Heart right ventricle (tissue), 16 donors: ENCODE data around the gene MIPEP. TPM values are rescaled to one million over a fixed set of nuclear protein-coding genes. Genes with fewer than 3 reads are reported as not detected.

ENCODE experiments used
- ATAC-seq, 8 donors: fragments of 200-7000 bp; cut with Tn5 transposase; one replicate each; pipeline ENCODE4 v1.9.1; 2020; ENCODE audit warnings: mild to moderate bottlenecking in 8 of 8, moderate library complexity in 8 of 8, moderate number of reproducible peaks in 1 of 8
- DNase-seq, 2 donors: peaks; one replicate each; pipeline ENCODE4 v3.0.0-alpha.2; 2020
- H3K27ac ChIP-seq, 10 donors: fragments of 200-600 bp; sonication (generic) in 2 of 10; one replicate each; pipeline versions ENCODE4 v1.5.0 to v1.8.0; 2020 to 2022; ENCODE audit warnings: mild to moderate bottlenecking in 3 of 10
- H3K27me3 ChIP-seq, 7 donors: fragments of 200-600 bp; one replicate each; pipeline ENCODE4 v1.8.0; 2021 to 2022; ENCODE audit warnings: mild to moderate bottlenecking in 2 of 7
- H3K36me3 ChIP-seq, 9 donors: fragments of 200-600 bp; sonication (generic) in 1 of 9; one replicate each; pipeline versions ENCODE4 v1.5.0 to v1.8.0; 2020 to 2022; ENCODE audit warnings: mild to moderate bottlenecking in 2 of 9
- H3K4me1 ChIP-seq, 9 donors: fragments of 200-600 bp; sonication (generic) in 1 of 9; one replicate each; pipeline versions ENCODE4 v1.5.0 to v1.8.0; 2020 to 2022; ENCODE audit warnings: mild to moderate bottlenecking in 4 of 9
- H3K4me3 ChIP-seq, 10 donors: fragments of 200-600 bp; sonication (generic) in 2 of 10; one replicate each; pipeline versions ENCODE4 v1.5.0 to v1.8.0; 2020 to 2022; ENCODE audit warnings: mild to moderate bottlenecking in 7 of 10, moderate library complexity in 2 of 10
- H3K9me3 ChIP-seq, 11 donors: fragments of 200-600 bp in 10 of 11; sonication (generic) in 2 of 11; one replicate each; pipeline versions ENCODE4 v1.5.0 to v1.8.0; 2013 to 2022; ENCODE audit warnings: mild to moderate bottlenecking in 2 of 11, control low read depth in 1 of 11, moderate library complexity in 1 of 11
- CTCF ChIP-seq, 9 donors: fragments of 200-600 bp; sonication (generic) in 2 of 9; IDR thresholded peaks; one replicate each; pipeline versions ENCODE4 v1.5.0 to v1.8.0; 2021 to 2022; ENCODE audit warnings: antibody characterized with exemption in 9 of 9, mild to moderate bottlenecking in 5 of 9, moderate library complexity in 1 of 9
- WGBS, 2 donors: extraction: QIAGEN DNeasy Blood & Tissue Kit; methylation state at CpG; one replicate each; pipeline ENCODE4 v1.1.7; 2013; ENCODE audit warnings: inconsistent platforms in 1 of 2; 5-methylcytosine and 5-hydroxymethylcytosine counted together
- intact Hi-C, 10 donors: fragments of 100-400 bp; cut with DNase I; formaldehyde crosslinking; loops; one replicate each; pipeline versions ENCODE4 v1.11.1 to v1.14.2; 2022
- polyA plus RNA-seq, 2 donors: library from polyadenylated mRNA; stranded (reverse); fragments of 200-250 nt; gene quantifications; one replicate each; pipeline ENCODE4 v1.2.3, GENCODE V29; 2013
- total RNA-seq, 10 donors: library from RNA; stranded (reverse); fragmentation: NEBNext Ultra II Directional in 3 of 10; extraction: Animal tissue kit (Norgen Biotek cat#: 25700) in 3 of 10; gene quantifications; one replicate each; pipeline versions ENCODE4 v1.2.1 to v1.2.4, GENCODE V29; 2021 to 2023
- donor health status: Arrhythmogenic right ventricular cardiomyopathy.
- donor health status: ischemic (EF 13 %, LVEDD 7.1; RV severe dilation, severe dysfunction).
- donor health status: healthy with polysubstance abuse.
- donor health status: DM: no; HTN: yes; CAD: no.
- donor health status: DM: no; HTN: no; CAD: no.
- donor health status: ischemic (EF 25% LVEDD 6.9; RV normal size, moderate dysfunction).
- donor health status: ischemic (EF 25% LVEDD 5.7; RV mildly dilated, moderate dysfunction).
- donor health status: healthy.
- donor health status: DM: yes; HTN: yes; CAD: no.
- donor health status: Ischemic cardiomyopathy.
- donor health status: ischemic (EF 35%, LVEDD 5.7; RV mildly dilated, moderate dysfunction).
- donor health status: nonischemic (EF 11% LVEDD 7.7; RV severe dilation, severe dysfunction).
- donor health status: DM: yes; HTN: yes; CAD: no.
- donor health status: PGD.
- donor health status: ischemic (EF 29% LVEDD 5.4; RV normal size, mild dysfunction).
- donor health status: nonischemic (EF 23%, LVEDD 6.1; RV moderate dilation, normal function).

MIPEP gene
- total and polyA plus RNA-seq, 12 donors: 23.4 to 83.4 (median 44.1) TPM

- no peak for TF ChIP-seq CTCF (IDR thresholded peaks at IDR 0.05)
- Histone ChIP-seq H3K4me3 (no peak overlapping the region), H3K36me3 (peaks cover 0 to 67% (median 3%) of the 10 kb centered on the region in 9 donors), H3K9me3 (no peaks in the 10 kb centered on the region), H3K4me1 (no peaks in the 10 kb centered on the region), H3K27me3 (no peaks in the 10 kb centered on the region), H3K27ac (no peak overlapping the region)
- intact Hi-C loops: loop anchor here in 6 of 10 donors (10.0 kb wide), 3 partner anchors 135 to 285 kb away; partner anchors contain the start of gene TNFRSF19 (in 1 of the 6)
- 95 to 96% methylated on average over 2 of the region's 2 CpGs for WGBS, 2 donors
- DNase-seq: no peak
- ATAC-seq: no peak
Measured at GRCh38 chr13:23859904-23860303, 29.3 kb downstream of the MIPEP start.

- DNase-seq: no peak
- ATAC-seq: no peak
- no peaks in the 10 kb centered on the region for H3K4me1 ChIP-seq
- no peak overlapping the region for H3K27ac ChIP-seq
- no peak for TF ChIP-seq CTCF (IDR thresholded peaks at IDR 0.05)
- no peaks in the 10 kb centered on the region for H3K27me3 ChIP-seq
- intact Hi-C loops: no loop called here
- H3K4me3 ChIP-seq: no peak overlapping the region
- no peaks in the 10 kb centered on the region for H3K9me3 ChIP-seq
- peaks cover 0 to 67% (median 3%) of the 10 kb centered on the region in 9 donors for H3K36me3 ChIP-seq
Measured at GRCh38 chr13:23859455-23859854, 29.7 kb downstream of the MIPEP start.

GRCh38 chr13:23858546-23858945 is 30.7 kb downstream of the MIPEP start:
- H3K9me3 ChIP-seq: no peaks in the 10 kb centered on the region
- ATAC-seq: no peak
- H3K27ac ChIP-seq: no peak overlapping the region
- intact Hi-C loops: no loop called here
- H3K27me3 ChIP-seq: no peaks in the 10 kb centered on the region
- WGBS, 2 donors: 74 to 83% methylated on average over 5 of the region's 5 CpGs
- TF ChIP-seq CTCF (IDR thresholded peaks at IDR 0.05): no peak
- H3K36me3 ChIP-seq: peaks cover 0 to 65% (median 3%) of the 10 kb centered on the region in 9 donors
- H3K4me1 ChIP-seq: no peaks in the 10 kb centered on the region
- H3K4me3 ChIP-seq: no peak overlapping the region
- no peak for DNase-seq

GRCh38 chr13:23856008-23856750 is 33.0 kb downstream of the MIPEP start:
- Histone ChIP-seq H3K4me1 (no peaks in the 10 kb centered on the region), H3K27me3 (no peaks in the 10 kb centered on the region), H3K36me3 (peaks cover 0 to 46% (median 3%) of the 10 kb centered on the region in 9 donors), H3K27ac (no peak overlapping the region), H3K9me3 (no peaks in the 10 kb centered on the region), H3K4me3 (no peak overlapping the region)
- ATAC-seq (no peak), DNase-seq (no peak)
- WGBS, 2 donors: 77 to 80% methylated on average over 5 of the region's 5 CpGs
- TF ChIP-seq CTCF (IDR thresholded peaks at IDR 0.05): no peak
- intact Hi-C loops: no loop called here
